HG03039 (cell line): ENCODE data around the gene FA2H.

Experiments
- ATAC-seq: cut with Tn5 transposase; IDR thresholded peaks from one replicate; pipeline ENCODE4 v1.9.1; 2021; ENCODE audit warnings: mild to moderate bottlenecking, moderate library complexity; ENCODE audit not compliant: unreplicated experiment

FA2H gene

DNA sequence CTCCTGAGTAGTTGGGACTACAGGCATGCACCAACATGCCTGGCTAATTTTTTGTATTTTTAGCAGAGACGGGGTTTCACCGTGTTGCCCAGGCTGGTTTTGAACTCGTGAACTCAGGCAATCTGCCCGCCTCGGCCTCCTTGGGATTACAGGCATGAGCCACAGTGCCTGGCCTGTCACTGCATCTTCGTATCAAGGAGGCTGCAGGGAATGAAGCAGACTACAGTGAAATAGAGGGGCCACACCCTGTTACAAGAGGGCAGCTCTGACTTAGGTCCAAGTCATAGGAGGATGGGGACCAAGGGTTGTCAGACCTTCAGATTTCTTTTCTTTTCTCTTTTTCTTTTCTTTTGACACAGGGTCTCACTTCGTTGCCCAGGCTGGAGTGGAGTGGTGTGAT, 28.7 kb downstream of the FA2H start:
- ATAC-seq = no peak

DNA sequence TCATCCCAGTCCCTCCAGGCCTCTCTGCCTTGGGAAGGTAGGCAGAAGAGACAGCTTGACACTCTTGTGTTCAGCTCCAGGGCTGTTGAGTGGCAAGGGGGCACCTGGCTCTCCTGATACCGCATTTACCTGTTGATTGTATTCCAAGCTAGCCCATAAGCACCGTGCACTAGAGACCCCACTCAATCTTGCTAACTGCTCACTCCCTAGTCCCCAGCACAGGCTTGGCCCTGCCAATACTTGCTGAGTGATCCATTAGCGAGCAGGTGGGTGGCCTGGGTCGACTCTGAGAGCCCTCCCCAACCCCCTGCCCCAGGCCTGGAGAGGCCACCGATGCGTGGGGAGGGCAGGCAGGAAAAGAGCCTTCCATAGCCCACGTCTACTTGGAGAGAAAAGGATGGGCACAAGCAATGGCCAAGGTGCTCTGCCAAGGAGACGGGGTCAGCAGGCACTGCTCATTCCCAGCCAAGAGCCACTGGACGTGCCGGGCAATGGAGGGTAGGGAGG, 29.5 kb downstream of the FA2H start:
- no peak for ATAC-seq

DNA sequence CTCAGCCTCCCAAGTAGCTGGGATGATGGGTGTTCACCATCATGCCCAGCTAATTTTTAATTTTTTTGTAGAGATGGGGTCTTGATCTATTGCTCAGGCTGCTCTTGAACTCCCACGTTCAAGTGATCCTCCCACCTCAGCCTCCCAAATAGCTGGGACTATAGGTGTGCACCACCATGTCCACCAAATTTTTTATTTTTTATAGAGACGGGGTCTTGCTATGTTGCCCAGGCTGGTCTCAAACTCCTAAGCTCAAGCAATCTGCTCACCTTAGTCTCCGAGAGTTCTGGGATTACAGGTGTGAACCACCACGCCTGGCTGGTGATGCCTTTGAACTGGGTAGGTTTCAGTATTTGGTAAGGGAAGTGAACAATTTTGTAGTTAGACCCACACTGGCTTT, 30.1 kb downstream of the FA2H start:
- no peak for ATAC-seq

DNA sequence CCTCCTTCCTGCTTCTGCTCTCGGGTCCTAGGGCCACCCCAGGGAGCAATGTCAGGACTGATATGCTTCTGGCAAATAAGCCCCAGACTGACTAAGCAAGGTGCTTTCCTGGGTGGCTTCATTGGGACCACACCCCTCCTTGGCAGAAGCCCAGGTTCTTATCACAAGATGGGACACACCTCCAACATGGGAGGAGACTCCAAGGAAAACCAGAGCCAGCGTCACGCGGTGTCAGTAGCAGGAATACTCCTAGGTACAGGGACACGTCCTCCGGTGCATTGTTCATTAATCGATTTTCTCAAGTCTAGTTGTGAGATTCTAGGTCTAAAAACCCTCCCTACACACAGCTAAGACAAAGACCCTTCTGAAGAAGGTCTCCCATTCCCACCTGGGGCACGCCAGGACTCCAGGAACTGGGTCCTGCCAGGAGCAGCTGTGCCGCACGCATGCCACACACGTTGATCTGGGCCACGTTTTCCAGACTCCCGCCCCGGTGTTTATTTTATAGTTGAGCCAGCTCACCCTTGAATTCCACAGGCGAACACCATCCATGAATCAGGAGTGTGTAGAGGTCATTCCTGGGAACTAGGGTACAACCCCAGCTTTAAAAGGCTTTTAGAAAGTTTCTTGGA, 30.8 kb downstream of the FA2H start:
- no peak for ATAC-seq

DNA sequence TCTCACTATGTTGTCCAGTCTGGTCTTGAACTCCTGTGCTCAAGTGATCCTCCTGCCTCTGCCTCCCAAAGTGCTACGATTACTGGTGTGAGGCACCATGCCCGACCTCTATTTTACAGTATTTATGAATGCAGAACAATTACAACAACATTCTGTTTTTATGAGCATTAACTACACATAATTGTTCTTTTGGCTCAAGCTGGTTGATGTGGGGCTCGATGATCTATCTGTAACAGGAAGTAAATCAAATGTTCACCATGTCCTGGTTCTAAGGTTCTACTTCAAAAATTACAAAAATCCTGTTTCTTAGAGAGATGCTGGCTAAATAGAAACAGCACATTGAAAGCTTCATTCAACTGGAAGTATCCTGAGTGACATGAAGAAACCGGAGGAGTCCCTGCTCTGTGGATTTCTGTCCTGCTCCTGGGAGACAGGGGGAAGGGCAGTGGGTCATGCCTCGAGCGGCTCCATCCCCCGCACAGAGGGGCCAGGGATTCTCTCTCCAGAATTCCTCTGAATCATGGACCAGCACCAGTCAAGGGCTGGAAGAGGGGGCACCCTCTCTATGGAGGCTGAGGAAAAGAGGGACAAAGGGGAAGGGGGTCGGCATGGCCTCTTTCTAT, 31.5 kb downstream of the FA2H start:
- ATAC-seq = no peak

DNA sequence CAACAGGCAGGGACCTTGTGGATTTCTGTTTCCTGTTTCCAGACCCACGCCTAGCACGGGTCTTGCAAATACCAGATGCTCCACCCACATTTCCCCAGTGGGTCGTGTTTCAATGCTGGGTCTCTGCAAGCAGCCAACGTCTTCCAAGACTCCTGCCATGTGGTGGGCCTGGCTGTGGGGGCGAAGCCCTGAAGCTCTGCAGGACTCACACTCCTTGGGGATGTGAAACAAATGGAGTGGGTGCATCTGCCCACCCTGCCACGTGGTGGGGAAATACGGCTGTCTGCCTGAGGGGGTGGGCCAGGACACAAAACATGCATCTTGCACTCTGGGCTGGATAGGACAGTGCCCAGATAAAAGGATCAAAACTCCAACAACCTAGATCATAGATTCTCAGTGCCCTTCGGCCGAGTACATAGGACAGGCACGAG, 32.6 kb downstream of the FA2H start:
- ATAC-seq = no peak

DNA sequence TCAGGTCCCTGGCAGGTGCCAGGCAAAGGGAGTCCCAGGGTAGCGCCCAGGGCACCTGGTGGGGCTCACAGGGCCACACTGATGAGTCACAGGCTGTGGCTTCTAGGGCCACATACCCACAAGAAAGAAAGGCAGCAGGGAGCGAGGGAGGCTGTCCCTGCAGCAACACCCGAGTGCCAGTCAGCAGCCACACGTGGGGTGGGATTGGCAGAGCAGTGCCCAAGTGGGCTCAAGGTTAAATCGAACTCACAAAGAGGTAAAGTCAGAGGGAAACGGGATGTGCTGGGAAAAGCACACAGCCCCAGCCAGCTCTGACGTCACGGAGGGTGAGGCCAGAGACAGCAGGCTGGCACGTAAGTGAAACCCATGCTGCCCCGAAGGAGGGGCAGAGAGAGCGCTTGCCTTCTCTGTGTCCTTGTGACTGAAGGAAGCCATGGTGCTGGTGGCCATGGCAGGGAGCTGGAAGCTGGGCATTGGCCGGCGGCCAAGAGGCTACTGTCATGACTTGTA, 33.8 kb downstream of the FA2H start:
- no peak for ATAC-seq

DNA sequence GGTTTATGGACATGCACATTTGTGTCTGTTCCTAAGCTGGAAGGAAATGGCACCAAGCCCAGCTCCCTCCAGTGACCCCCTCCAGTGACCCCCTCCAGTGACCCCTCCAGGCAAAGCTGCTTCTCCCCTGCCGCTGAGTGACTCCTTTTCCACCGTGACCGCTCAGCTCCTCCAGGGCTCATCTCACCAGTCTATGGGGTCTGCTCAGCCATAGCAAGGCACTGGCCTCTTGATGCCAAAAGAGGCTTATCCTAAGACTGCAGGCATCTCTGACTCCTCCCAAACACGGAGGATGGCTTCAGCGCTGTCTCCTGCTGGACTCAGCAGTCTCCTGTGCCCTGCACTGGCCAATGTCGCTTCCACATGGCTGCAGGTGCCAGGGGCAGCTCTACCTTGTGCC, 35.3 kb downstream of the FA2H start:
- no peak for ATAC-seq

DNA sequence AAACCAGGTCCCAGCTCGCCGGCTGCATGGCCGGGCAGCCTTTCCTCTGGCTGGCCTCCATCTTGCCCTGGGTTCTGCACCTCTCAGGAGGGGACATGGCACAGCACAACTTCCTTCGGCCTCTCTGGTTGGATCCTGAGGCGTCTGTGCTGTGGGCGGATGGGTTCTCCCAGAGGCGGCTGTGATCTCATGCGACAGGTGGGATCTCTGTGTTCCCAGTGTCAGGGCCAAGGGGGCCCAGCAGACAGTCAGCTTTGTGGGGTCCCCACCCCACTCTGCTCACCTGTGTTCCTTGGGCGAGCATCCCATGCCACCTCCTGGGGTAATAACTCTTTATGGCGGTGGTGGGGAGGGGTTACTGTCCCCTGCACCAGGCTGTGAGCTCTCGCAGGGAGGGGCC, 35.8 kb downstream of the FA2H start:
- no peak for ATAC-seq

DNA sequence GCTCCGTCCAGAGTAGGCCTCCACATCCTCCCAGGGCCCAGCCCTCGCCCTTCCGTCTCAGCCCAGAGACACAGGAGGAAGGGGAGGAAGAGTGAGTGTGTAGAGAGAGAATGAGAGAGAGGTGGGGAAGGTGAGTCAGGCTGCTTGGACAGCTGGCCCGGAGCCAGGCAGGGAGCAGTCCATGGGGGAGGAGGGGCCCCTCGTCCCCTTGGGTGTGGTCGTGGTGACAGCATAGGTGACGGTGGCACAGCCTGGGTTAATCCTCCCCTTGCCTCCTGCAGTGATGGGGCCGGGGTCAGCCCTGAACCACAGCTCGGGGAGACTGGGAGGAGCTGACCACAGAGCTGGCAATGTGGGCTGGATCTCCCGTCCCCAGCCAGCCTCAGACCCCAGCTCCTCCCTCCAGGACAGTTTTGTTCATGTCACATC, 36.5 kb downstream of the FA2H start:
- ATAC-seq = no peak

DNA sequence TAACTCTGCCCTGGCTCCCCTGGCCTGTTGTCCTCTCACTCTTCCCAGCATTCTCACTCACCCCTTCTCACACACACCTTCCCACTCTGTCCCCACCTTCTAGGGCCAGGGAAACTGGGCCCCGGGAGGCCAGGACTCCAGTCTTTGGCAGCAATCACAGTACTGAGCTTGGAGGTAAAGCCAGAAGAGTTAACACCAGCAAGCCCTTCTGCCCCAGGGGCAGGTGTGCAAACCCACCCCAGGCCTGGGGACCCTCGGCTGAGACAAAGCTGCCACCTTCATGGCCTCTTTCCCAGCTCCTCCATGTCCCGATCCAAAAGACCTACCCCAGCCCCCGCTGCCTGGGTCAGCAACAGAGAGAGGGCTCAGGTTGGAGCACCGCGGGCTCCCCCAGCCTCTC, 37.1 kb downstream of the FA2H start:
- no peak for ATAC-seq

DNA sequence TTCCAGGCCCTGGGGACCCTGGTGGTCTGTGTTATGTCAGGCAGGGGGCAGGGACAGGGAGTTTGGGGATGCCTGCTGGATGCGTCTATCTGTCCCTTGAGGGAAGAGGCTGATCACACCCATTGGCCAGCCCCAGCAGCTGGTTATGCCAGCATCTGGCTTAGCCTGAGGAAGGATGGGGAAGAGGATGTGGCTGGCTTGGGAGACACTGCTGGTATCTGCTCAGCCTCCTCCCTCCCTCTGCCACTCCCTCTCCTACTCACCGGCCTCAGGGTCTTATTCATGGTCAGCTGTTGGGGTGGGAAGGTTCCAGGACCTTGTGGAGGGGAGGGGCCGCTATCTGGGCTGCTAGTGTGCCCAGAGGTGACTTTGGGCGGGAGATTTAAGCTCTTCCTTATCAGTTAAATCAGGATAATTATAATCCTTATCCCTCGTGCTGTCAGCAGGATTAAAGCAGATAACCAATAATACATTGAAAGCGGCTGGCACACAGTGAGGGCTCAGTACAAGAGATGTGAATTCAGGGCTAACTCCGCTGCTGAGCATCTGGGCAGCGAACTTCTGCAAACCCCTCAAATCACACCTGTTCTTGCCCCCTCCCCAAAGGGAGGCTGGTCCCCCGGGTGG, 38.0 kb downstream of the FA2H start:
- ATAC-seq = no peak

DNA sequence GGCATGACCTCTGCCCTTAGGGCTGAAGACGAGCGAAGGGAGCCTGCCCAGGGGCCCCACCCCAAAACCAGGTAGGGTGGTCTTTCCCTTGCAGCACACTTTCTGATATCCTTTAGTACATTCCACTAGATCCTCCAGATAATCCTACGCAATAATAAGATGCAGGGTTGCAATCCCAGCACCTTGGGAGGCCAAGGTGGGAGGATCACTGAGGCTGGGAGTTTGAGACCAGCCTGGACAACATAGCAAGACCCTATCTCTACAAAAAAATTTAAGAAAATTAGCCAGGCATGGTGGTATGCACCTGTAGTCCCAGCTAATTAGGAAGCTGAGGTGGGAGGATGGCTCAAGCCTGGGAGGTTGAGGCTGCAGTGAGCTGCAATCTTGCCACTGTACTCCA, 39.1 kb downstream of the FA2H start:
- no peak for ATAC-seq

DNA sequence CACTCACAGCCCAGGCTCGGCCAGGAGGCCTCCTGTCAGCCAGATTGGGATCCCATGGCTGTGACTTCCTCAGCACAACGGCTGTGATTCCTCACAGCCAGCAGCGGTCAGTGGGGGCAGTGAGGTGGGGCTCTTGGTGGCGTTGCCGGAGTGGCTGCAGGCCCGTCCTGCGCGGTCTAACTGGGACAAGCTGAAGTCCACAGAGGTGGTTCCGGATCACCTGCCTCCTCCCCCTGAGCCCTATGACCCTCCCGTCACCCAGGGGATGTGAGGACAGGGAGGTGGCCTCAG, 39.5 kb downstream of the FA2H start:
- ATAC-seq = no peak

DNA sequence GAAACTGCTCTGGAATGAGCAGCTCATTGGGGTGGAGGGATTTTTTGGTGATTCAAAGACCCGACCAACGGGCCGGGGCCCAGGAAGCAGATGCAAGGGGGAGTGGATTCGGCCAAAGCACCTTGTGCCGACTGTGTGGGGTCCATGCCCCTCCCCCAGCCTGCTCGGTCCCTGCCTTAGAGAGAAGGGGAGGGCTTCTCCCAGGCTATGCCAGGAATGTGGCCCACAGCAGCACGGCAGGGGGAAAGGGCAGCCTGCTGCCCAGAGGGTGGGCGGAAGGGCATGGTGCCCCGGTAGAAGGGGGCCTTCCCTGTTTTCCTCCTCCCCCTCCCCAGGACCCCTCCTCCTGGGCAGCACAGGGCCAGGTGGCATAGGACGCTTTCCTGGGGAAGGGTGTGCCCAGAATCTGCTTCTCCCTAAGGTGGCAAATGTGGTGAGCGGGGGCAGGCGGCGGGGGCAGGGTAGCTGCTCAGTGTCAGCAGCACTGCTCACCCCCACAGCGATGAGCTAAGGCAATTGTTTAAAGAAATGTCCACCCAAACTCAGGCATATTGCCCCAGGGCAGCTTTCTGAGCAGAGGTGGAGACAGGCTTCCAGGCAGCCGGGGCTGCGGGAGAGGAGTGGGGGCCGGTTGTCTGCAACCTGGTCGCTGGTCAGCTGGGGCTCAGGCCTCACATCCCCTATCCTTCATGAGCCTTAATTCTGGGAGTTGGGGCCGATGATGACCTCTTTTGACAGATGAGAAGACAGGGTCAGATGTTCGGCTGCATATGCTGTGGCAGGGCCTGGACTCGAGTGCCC, 40.1 kb downstream of the FA2H start:
- no peak for ATAC-seq

DNA sequence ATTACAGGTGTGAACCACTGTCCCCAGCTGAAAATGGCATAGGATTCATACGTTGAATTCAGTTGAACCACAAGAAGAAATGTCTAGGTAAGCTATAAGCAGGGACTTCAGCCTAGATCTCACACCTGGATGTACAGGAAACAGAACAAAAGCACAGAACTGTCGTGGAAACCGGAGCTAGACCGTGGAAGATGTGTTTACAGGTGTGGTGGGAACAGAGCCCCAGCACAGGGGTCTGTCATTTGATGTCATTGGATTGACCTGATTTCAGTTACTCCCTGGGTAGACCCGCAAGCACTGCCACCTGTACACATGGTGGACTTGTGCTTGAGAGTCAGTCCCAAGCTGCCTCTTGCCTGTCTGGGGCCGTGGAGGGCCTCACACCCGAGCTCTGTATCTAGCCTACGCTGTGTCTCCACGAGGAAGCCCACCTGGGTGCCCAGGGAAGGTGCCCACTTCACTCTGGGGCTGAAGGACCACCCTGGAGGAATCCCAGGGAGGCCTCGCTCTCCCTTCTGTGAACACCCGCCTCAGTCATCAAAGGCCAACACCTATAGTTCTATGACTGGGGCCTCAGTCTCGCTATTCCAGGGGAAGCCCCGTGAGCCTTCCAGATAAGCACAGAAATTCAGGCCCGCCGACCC, 41.8 kb downstream of the FA2H start:
- ATAC-seq = no peak

DNA sequence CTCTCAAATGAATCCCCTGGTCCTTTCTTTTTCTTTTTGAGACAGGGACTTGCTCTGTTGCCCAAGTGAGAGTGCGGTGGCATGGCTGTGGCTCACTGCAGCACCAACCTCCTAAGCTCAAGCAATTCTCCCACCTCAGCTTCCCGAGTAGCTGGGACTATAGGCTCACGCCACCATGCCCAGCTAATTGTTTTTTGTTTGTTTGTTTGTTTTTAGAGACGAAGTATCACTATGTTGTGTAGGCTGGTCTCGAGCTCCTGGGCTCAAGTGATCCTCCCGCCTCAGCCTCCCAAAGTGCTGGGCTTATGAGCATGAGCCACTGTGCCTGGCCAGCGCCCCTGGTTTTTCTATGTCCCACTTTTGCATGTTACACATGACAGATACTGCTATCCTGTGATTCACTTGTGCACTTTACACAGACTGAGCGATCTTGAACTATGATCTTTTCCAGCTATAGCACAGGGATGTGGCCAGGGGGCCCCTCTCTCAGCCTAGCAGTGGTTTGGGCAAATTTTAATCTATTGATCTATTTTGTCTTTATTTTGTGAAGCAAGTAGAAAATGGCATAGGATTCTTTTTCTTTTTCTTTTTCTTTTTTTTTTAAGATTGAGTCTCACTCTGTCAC, 42.7 kb downstream of the FA2H start:
- ATAC-seq = no peak

DNA sequence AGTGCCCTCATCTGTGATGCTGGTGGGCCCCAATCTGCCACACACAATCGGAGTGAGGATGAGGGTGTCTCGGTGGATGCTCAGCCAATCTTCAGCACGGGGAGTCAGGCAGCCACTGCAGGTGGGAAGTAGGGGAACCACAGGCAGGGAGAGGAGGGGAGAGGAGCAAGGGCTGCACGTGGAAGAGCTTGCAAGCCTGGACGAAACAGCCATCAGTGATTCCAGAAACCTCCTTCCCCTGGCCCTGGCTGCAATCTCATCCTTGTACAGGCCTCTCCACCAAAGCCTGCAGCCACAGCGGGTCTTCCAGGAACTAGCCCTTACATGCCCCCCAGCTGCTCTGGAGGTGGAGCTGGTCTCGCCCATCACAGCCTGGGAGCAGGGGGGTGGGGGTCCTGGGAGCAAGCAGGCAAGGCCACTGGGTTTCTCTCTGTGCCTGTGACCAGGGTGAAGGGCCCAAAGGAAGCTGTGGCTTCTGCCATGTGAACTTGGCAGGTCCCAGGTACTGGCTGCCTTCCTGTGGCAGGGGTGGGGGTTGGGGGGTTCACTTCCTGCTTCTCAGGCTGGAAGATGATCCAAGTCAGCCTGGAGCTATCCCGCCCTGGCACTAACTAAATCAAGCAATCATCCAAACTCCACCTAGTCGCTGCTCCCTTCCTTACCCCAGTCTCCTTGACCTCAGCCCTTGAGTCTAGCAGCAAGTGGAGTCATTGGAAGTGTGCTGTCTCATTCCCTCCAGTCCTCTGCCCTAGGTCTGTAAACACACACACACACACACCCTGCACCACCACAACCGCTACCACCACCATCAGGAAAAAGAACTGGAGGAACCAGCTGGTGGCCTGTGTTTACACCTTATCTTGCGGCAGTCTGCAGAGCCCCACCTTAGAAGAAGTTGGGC, 44.6 kb downstream of the FA2H start:
- ATAC-seq = no peak

DNA sequence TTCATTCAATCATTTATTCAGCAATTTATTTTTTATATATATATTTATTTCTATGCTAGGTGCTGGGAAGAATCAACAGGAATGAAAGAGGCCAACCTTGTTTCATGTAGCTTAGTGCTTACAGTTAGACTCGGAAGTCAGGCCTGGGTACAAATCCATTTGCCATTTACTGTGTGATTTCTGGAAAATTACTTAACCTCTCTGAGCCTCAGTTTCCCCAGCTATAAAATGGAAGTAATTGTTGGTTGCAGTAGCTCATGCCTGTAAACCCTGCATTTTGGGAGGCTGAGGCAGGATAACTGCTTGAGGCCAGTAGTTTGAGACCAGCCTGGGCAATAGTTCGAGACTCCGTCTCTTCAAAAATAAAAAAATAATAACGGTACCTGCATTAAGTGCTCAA, 46.7 kb downstream of the FA2H start:
- no peak for ATAC-seq

DNA sequence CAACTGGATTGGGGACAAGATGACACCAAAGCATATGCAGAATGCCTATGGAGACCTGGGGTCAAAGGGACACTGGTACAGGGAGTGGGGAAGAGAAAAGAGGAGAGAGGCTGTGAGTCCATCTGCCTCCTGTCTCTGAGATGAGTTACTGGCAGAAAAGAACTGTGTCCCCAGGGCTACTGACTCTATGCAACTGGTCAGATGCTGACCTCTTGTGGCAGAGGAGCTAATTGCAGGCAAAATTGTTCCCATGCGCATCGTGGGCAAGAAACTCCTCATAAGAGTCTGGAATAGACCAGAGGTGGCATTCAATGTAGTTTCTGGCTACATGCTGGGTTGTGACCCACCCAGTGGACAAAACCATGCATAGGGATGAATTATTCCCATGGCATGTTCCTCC, 47.9 kb downstream of the FA2H start:
- no peak for ATAC-seq
